ENCODE data around the gene ARHGEF26.

The ARHGEF26 gene

GRCh38 chr3:154250291-154250690 lies 129.1 kb downstream of the ARHGEF26 start:
- TF ChIP-seq CTCF (conservative IDR thresholded peaks at IDR 0.05): no peak

GRCh38 chr3:154251610-154252009 lies 130.4 kb downstream of the ARHGEF26 start:
- no peak for TF ChIP-seq CTCF (conservative IDR thresholded peaks at IDR 0.05)
- no peak overlapping the region for H3K27ac ChIP-seq

More at GRCh38 chr3:154250291-154250690, 129.1 kb downstream of the ARHGEF26 start:
- H3K27ac ChIP-seq: no peak overlapping the region; the same call in 1 of the 2 replicates

- peak; percentile 92 for TF ChIP-seq CTCF (conservative IDR thresholded peaks at IDR 0.05)
- H3K27ac ChIP-seq: 0 out of 2 replicates have a peak overlapping the region, but pooled peaks have one; percentile 23
Observed at GRCh38 chr3:154252759-154253638, 131.8 kb downstream of the ARHGEF26 start.

- TF ChIP-seq CTCF (conservative IDR thresholded peaks at IDR 0.05): no peak
- H3K27ac ChIP-seq: no peak overlapping the region
Observed at GRCh38 chr3:154254527-154254926, 133.3 kb downstream of the ARHGEF26 start.

- TF ChIP-seq CTCF (conservative IDR thresholded peaks at IDR 0.05): no peak
Observed at GRCh38 chr3:154273381-154273780, 152.2 kb downstream of the ARHGEF26 start.

GRCh38 chr3:154274348-154274747 lies 153.2 kb downstream of the ARHGEF26 start:
- no peak overlapping the region for H3K27ac ChIP-seq
- TF ChIP-seq CTCF (conservative IDR thresholded peaks at IDR 0.05): no peak

More at GRCh38 chr3:154273381-154273780, 152.2 kb downstream of the ARHGEF26 start:
- H3K27ac ChIP-seq: no peak overlapping the region

- H3K27ac ChIP-seq: no peak overlapping the region
- TF ChIP-seq CTCF (conservative IDR thresholded peaks at IDR 0.05): no peak
Observed at GRCh38 chr3:154275292-154275691, 154.1 kb downstream of the ARHGEF26 start.

All from VCaP (cell line).